CD4-positive, alpha-beta T cell treated with Interleukin-6 at 100 ng/mL for 8 hours (primary cell): ENCODE measurements around the gene SDK1.

Source experiments
- DNase-seq: peaks from one replicate; pipeline ENCODE4 v3.0.0-alpha.2; 2020; ENCODE audit warnings: mixed read lengths, low spot score

SDK1 gene

DNA sequence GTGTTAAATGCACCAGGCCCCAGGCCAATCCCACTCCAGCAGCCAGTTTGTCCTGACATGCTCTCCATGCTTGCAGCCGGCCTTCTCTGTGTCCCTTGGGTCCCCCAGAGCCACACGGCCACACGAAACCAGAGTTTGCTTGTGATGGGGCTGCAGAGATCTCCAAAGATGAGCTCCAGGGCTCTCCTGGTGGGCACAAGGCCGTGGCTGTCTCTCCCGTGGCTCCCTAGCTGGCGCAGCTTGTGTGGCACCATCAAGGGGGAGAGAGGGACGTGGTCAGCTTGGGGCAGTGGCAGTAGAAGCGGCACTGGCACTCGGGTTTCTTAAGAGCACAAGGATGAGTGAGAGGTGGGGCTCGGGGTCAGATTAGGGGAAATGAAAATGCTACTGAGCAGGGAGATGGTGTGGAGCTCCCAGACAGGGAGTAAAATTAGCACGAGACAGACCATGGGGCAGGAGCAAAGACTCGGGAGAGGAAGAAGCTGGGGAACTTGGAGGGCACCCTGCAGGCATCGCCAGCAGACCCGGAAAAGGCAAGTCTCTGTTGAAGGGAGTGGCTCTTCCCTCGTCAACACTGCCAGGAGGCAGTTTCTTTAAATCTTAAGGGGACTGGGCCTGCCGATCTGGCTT, 808.5 kb downstream of the SDK1 start:
- DNase-seq, result no peak

DNA sequence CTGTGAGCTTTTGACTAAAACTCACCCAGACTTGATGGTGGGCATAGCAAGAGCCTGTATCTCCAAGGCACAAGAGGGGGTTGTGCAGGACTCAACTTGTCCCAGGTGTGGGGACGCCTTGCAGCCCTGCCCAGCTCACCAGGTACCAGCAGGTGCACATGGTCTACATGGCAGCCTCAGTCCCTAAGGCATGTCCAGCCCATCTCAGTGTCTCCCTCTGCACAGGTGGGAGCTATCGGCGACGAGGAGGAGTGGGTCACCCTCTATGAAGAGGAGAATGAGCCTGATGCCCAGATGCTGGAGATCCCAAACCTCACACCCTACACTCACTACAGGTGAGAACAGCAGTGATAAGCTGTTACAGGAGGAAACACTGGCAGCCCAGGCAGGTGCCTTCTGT, 809.4 kb downstream of the SDK1 start:
- DNase-seq, result no peak

DNA sequence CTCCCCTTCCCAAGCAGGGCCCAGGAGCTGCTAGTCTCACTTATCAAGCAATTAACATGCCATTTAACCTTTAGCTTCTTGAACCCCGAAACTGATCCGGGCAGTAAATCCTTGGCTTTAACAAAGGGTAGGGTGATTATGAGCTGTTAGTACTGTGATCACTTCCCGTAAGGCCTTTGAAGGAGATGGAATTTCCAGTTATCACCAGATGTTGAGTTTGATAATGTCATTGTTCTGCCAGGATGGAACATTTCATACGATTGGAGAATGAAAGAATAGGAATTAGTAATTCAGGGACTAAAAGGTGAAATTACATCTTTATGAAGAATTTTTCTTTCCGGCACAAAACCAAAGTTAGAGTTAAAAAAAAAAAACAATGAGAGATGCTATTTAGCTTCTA, 810.1 kb downstream of the SDK1 start:
- DNase-seq, result no peak

DNA sequence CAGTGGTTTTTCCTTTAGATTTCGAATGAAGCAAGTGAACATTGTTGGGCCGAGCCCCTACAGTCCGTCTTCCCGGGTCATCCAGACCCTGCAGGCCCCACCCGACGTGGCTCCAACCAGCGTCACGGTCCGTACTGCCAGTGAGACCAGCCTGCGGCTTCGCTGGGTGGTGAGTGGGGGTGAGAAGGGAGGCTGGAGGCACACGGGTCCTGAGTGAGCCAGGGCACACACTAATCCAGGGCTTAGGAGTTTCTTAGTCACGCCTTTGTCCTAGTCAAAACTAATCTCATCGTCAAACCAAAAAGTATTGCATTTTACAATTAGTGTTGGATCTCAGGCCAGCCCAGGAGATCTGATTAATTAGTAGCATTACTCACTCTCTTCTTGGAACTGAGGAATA, 812.2 kb downstream of the SDK1 start:
- DNase-seq, result no peak

DNA sequence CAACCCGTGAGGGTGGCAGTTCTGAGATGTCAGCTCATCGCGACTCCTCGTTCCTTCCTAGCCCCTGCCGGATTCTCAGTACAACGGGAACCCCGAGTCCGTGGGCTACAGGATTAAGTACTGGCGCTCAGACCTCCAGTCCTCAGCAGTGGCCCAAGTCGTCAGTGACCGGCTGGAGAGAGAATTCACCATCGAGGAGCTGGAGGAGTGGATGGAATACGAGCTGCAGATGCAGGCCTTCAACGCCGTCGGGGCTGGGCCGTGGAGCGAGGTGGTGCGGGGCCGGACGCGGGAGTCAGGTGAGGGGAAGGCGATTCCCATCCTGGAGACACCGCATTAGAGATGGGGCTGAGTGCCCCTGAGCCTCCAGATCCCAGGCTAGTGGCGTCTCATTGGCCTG, 812.9 kb downstream of the SDK1 start:
- no peak for DNase-seq

DNA sequence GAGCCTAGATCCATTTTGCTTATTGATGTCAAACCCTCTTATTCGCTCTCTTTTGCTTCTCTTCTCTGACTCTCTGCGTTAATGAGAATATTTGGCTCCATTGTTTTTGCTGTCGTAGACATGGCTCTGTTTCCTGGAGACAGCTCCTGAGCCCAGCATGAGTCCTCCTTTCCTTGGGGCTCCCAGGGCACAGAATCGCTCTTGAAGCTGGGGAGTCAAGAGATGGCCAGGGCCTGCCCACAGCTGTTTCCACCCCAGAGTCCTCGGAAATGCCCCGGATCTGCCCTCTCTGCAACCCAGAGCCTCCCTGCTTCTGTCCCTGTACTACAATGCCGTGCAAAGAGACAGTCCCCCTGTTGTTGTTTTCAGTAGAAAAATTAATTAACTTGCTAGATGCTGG, 814.4 kb downstream of the SDK1 start:
- DNase-seq, result no peak

- no peak for DNase-seq
These were observed 815.0 kb downstream of the SDK1 start for GRCh38 chr7:4115941-4116610.

DNA sequence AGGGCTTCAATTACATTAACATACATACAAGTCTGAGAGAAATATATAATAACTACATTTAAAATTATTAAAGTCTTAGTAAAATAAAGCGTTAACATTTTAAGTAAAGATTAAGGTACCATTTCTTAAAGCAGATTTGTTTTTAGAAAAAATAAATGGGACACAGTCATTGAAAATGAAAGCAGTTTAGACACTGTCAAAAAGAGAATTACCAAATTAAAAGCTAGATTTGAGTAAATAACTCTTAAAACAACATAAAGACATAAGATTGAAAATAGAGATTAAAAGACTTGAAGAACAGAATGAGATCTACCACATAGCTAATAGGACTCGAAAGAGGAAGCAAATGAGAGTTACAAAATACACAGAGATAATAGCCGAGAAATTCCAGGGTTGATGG, 818.8 kb downstream of the SDK1 start:
- no peak for DNase-seq

DNA sequence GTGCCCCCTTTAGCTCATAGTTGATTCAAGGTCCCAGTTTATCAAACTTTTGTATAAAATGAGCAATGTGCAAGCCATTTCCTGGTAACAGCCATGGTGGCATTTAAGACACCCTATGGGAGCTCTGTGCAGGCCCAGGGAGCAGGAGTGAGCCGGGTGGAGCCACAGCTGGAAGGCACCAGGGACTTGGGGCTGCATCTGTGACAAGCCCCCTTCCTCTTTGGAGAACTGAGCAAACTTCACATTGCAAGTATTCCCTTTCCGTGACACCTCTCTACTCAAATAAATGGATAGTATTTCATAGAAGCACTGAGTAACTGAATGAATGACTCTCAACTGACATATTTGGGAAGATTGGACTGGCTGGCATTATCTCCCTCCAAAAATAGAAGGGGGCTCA, 822.3 kb downstream of the SDK1 start:
- DNase-seq, result no peak

DNA sequence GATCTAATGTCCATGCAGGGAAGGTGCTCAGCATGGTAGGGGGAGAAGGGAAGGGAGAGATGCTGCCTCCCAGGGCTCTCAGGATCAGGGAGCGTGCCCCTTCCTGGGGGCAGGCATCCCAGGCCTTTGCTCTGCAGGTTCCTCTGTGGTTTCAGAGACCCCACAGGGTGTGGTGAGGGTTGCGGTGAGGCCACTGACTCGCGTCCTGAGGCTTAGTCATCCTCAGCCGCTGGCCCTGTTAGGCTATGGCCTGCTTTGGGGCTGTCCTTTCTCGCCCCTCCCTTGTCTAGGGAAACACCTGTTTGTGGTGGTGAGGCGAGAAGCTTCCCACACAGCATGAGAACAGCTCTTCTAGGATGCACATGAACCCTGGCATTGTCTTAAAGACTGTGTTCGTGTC, 822.8 kb downstream of the SDK1 start:
- no peak for DNase-seq

DNA sequence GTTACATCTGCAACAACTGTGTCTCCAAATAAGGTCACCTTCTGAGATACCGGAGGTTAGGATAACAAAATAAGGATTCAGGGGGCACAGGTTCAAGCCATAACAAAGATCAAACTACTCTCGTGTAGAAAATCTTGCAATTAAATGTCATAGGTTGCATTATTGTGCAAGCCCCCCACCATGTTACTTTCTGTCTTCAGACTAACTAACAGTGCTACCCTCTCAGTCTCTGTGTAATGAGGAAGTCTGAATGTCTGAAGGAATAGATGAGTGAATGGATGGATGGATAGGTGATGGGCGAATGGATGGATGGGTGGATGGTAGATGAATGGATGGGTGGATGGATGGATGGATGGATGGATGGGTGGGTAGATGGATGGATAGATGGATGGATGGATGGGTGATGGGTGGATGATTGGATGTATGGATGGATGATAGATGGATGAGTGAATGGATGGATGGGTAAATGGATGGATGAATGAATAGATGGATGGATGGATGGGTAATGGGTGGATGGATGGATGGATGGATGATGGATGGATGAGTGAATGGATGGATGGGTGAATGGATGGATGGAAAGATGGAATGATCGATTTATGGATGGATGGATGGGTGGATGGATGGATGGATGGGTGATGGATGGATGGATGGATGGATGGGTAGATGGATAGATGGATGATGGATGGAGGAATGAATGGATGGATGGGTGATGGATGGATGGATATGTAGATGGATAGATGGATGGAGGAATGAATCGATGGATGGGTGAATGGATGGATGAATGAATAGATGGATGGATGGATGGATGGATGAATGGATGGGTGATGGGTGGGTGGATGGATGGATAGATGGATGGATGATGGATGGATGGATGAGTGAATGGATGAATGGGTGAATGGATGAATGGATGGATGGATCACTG, 823.8 kb downstream of the SDK1 start:
- DNase-seq, result no peak

DNA sequence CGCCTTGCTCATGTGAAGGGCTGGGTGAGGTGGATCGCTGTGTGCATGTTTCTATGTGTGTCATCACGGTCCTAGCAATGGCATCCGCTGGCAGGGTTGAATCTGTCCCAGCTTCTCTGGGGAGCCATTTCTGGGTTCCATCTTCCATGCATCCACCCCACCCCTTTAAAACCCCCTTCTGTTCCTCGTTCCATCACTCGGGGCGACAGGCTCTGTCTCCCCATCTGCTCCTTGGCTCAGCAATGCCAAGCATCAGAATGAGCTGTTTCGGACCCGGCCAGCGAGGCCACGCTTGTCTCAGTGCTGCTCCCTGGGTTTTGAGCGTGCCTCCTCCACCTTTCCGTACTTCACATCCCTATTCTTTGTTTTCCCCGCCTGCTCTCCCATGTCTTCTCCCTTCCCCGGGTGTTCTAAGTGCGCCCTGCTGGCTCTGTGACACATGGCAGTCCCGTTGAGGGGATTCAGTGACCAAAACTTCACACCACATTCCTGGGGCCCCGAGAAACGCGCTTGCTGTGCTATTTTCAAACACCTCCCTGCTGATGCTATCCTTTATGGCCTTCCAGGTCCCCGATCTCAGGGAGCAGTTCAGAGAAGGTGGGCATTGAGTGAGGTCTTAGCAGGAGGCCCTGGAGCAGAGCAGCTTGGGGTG, 827.0 kb downstream of the SDK1 start:
- no peak for DNase-seq

DNA sequence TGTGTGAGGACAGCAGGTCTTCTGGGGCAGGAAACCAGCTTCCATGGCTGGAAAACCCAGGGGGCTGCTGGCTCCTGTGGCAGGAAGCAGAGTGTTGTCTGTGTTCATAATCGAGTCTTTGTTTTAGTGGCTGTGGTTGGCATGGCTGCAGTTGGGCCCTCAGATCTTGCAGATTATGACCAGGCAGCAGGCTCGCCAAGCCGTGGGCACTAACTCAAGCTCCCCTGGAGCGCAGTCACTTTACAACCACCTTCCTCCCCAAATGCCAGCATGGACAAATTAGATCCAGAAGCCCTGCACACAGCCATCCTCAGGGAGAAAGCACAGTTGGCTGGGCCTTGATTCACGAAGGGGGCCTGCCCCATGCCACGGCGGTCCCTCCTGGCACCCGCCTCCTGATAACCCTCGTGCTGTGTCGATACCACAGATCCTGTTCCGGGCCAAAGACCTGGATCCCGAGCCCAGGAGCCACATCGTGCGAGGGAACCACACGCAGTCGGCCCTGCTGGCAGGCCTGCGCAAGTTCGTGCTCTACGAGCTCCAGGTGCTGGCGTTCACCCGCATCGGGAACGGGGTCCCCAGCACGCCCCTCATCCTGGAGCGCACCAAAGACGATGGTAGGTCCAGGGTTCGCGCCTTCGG, 828.5 kb downstream of the SDK1 start:
- no peak for DNase-seq

GRCh38 chr7:4131063-4131462, 830.0 kb downstream of the SDK1 start:
- no peak for DNase-seq

GRCh38 chr7:4132221-4132620, 831.2 kb downstream of the SDK1 start:
- DNase-seq, result no peak

DNA sequence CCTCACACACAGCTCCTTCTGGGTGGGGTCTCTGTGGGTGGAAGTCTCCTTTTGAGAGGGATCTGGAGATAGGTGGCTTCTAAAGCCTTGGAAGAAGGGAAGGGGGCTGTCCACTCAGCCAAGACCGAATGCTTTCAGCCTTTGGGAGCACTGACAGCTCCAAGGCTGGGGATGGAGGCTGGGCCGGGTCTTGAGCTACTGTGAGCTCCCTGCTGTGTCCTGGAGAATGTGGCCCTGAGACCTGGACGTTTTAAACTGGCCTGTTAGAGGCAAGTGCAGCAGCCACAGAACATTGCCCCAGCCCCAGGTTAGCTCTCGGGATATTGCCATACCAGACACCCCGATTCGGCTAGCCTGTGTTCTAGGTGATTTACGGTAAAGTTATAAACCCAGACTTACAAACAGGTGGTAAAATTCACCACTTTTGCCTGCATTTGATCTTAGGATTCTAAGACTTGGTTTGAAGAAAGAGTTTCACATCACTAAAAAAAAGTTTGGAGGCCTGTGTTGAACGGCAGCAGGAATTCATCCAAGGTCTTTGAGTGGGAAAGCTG, 832.5 kb downstream of the SDK1 start:
- DNase-seq, result no peak

DNA sequence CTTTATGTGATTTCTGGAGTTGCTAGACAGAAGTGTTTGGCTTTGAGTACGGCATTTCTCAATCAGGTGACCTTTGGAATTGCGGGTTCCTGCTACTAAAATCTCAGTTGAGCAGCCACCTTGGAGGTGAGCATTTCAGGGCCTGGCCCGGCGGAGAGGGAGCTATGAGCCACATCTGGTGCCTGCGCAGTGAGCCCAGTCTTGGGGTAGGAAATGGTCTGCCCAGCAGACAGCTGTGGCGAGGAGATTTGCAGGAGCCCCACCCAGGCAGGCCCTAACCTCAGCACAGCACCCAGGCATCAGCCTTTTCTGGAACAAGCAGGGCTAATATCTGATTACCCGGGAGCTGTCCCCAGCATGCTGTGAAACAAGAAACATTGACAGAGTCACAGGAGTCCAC, 833.2 kb downstream of the SDK1 start:
- no peak for DNase-seq

- DNase-seq, result no peak
These were observed 833.6 kb downstream of the SDK1 start for GRCh38 chr7:4134631-4135030.

DNA sequence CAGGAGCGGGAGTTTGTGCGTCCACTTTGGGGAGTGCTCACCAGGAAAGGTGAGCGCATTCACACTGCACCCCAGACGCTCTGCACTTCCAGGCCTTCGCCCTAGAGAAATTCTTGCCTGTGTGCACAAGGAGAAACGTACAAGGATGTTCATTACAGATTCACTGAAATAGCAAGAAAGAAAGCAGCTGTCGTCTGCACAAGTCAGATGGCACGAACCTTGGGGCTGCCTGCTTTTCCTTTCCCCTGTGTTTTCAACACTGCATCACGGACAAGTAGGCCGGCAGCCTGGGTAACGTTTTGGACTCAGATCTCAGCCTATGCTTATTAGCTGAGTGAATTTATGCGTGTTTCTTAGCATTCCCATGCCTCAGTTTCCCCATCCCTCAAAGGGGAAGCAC, 834.2 kb downstream of the SDK1 start:
- DNase-seq, result no peak

- no peak for DNase-seq
These were observed 835.0 kb downstream of the SDK1 start for GRCh38 chr7:4136036-4136435.

DNA sequence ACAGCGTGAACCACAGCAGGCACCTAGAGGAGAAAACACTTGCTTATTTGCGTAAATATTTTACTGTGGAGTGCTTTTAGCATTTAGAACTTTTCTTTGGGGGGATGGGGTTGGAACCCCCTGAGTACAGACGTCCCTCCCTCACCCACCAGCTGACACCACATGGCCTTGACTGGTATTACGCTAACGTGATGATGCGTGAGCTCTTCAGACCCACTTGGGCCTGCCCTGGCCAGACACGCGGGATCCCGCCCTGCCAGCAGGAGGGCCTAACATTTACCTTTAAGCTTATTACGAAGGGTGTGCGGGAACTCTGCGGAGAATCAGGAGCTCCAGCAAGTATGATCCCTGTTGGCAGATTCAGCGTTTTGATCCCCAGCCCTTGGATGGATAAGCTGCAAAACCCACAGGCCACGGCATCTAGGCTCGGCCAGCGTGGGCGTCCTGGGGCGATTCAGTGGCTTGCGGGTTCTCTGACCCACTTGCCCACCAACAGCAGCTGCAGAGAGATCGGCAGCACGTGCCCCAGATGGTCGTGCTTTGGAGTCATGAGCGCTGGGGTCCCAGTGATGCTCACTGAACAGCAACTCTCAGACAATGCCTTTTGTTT, 835.6 kb downstream of the SDK1 start:
- no peak for DNase-seq
